K562 (cell line): ENCODE results near the gene CTPS1.

ENCODE experiments used
- CHD1 ChIP-seq: fragments of 200-600 bp; sonication (generic); IDR thresholded peaks from one replicate; pipeline ENCODE4 v1.6.1; 2012; ENCODE audit warnings: mild to moderate bottlenecking, moderate library complexity, low read length, inconsistent platforms
- FOXA1 ChIP-seq: fragments of 450-650 bp; IDR thresholded peaks from 2 replicates; pipeline ENCODE4 v1.6.1; 2016; ENCODE audit warnings: mild to moderate bottlenecking, borderline replicate concordance
- MCM2 ChIP-seq: fragments of 450-650 bp; IDR thresholded peaks from 2 replicates; pipeline ENCODE4 v1.6.1; 2017; ENCODE audit warnings: low read depth, mild to moderate bottlenecking
- MTA3 ChIP-seq: fragments of 450-650 bp; formaldehyde crosslinking; IDR thresholded peaks from 2 replicates; pipeline ENCODE4 v1.6.1; 2017; ENCODE audit warnings: mild to moderate bottlenecking, borderline replicate concordance
- MXI1 ChIP-seq: IDR thresholded peaks from 2 replicates; pipeline ENCODE4 v1.6.1; 2011; ENCODE audit warnings: low read depth, mild to moderate bottlenecking, improper control_type of control experiment, low read length
- POLR2A ChIP-seq: fragments of 450-650 bp; conservative IDR thresholded peaks from 2 replicates; pipeline ENCODE4 v1.6.1; 2016
- SP2 ChIP-seq: IDR thresholded peaks from 2 replicates; pipeline ENCODE4 v1.6.1; 2011; ENCODE audit warnings: mild to moderate bottlenecking, low read depth, low read length, moderate library complexity; ENCODE audit not compliant: poor library complexity, severe bottlenecking; ENCODE audit errors: extremely low read depth

DNA sequence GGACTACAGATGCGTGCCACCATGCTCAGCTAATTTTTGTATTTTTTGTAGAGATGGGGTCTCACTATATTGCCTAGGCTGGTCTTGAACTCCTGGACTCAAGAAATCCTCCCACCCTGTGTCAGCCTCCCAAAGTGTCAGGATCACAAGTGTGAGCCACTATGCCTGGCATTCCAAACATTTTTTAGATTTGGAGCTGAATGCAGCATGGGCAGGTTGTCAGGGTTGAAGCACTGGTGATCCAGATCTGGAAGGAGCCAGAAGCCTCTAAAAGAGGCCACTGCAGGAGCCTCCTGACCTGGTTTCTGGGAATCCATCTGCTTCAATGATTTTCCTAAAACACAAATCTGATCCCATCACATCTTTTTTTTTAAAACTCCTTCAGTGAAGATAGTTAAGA is 1.8 kb upstream of the CTPS1 start:
- no peak for TF ChIP-seq POLR2A
- TF ChIP-seq MXI1, result no peak
- no peak for TF ChIP-seq MCM2
- TF ChIP-seq MTA3, result no peak
- TF ChIP-seq CHD1, result no peak
- TF ChIP-seq FOXA1, result no peak
- no peak for TF ChIP-seq SP2
